Measurements from ENCODE around the gene LRP1-AS. TPM values are rescaled to one million over a fixed set of nuclear protein-coding genes. Genes with fewer than 3 reads are reported as not detected.

Gene LRP1-AS
- total RNA-seq, 1 donor from 2014 or later, result not detected

DNA sequence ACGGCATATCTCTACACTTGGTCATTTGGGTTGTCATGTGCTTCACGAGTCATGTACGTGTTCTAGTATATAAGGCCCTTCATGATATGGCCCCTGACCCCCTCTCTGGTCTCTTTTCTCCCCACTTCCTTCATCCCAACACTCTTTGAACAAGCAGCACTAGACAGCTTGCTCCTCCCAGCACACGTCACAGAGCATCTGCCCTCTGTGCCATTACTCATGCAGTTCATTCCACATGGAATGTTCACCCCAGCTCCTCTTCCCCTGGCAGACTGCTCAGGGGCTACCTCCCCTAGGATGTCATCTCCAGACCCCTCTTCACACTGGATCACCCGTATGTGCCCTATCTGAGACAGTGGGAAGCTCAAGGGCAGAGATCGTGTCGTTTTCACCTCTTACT, 14.1 kb upstream of the LRP1-AS start:
- TF ChIP-seq, protein P1, sequence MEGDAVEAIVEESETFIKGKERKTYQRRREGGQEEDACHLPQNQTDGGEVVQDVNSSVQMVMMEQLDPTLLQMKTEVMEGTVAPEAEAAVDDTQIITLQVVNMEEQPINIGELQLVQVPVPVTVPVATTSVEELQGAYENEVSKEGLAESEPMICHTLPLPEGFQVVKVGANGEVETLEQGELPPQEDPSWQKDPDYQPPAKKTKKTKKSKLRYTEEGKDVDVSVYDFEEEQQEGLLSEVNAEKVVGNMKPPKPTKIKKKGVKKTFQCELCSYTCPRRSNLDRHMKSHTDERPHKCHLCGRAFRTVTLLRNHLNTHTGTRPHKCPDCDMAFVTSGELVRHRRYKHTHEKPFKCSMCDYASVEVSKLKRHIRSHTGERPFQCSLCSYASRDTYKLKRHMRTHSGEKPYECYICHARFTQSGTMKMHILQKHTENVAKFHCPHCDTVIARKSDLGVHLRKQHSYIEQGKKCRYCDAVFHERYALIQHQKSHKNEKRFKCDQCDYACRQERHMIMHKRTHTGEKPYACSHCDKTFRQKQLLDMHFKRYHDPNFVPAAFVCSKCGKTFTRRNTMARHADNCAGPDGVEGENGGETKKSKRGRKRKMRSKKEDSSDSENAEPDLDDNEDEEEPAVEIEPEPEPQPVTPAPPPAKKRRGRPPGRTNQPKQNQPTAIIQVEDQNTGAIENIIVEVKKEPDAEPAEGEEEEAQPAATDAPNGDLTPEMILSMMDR (IDR thresholded peaks at IDR 0.05; ENCODE audit: insufficient read depth, low read depth, low read length), result no peak
- no peak for TF ChIP-seq EZH2 (IDR thresholded peaks at IDR 0.05; ENCODE audit: insufficient read depth, low read length)
- peaks cover 19% of the 10 kb centered on the region for H3K4me1 ChIP-seq (ENCODE audit: insufficient read depth, low read length)
- peak overlapping the region; percentile 23 for H3K27ac ChIP-seq (ENCODE audit: low read depth, low read length)
- H3K9me3 Mint-ChIP-seq (ENCODE audit: unreplicated experiment), result no peaks in the 10 kb centered on the region
- no peak for FAIRE-seq
- H4K20me1 ChIP-seq (ENCODE audit: insufficient read depth, low read length), result peaks cover 80% of the 10 kb centered on the region
- H3K27ac Mint-ChIP-seq (ENCODE audit: unreplicated experiment), result no peak overlapping the region
- no peak overlapping the region for H3K9ac ChIP-seq (ENCODE audit: low read length)
- H3K79me2 ChIP-seq (ENCODE audit: insufficient read depth, low read length), result peaks cover 4% of the 10 kb centered on the region
- no peak overlapping the region for H2AFZ ChIP-seq (ENCODE audit: low read depth, low read length)
- H3K36me3 Mint-ChIP-seq (ENCODE audit: low read depth, unreplicated experiment), result peaks cover 54% of the 10 kb centered on the region
- no peaks in the 10 kb centered on the region for H3K27me3 Mint-ChIP-seq (ENCODE audit: low read depth, unreplicated experiment)
- peaks cover 18% of the 10 kb centered on the region for H3K4me1 Mint-ChIP-seq (ENCODE audit: low read depth, unreplicated experiment)
- H3K36me3 ChIP-seq (ENCODE audit: insufficient read depth, low read length), result peaks cover 65% of the 10 kb centered on the region
- H3K4me3 Mint-ChIP-seq (ENCODE audit: unreplicated experiment), result no peak overlapping the region
- H3K27me3 ChIP-seq (ENCODE audit: insufficient read depth, low read length), result no peaks in the 10 kb centered on the region
- DNase-seq (ENCODE audit: low read depth), result peak; percentile 26
- no peak overlapping the region for H3K4me3 ChIP-seq (ENCODE audit: insufficient read depth, low read depth, low read length)
- H3K4me2 ChIP-seq (ENCODE audit: low read length), result no peak overlapping the region
- H3K9me3 ChIP-seq (ENCODE audit: insufficient read depth, low read depth, low read length), result no peaks in the 10 kb centered on the region

DNA sequence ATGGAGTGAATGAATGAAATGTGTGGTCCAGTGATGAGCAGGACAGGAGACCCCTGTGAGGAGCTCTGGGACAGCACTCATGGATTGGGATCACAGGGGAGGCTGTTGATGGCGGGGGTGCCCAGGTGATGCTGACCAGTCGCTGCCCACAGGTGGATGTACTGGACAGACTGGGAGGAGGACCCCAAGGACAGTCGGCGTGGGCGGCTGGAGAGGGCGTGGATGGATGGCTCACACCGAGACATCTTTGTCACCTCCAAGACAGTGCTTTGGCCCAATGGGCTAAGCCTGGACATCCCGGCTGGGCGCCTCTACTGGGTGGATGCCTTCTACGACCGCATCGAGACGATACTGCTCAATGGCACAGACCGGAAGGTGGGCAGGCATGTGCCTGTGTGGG, 13.3 kb upstream of the LRP1-AS start:
- Histone ChIP-seq H3K4me2 (ENCODE audit: low read length) (no peak overlapping the region), H3K36me3 (ENCODE audit: insufficient read depth, low read length) (peaks cover 72% of the 10 kb centered on the region), H3K79me2 (ENCODE audit: insufficient read depth, low read length) (peaks cover 4% of the 10 kb centered on the region), H3K9me3 (ENCODE audit: insufficient read depth, low read depth, low read length) (no peaks in the 10 kb centered on the region), H3K27ac (ENCODE audit: low read depth, low read length) (no peak overlapping the region), H4K20me1 (ENCODE audit: insufficient read depth, low read length) (peaks cover 78% of the 10 kb centered on the region), H3K9ac (ENCODE audit: low read length) (no peak overlapping the region), H2AFZ (ENCODE audit: low read depth, low read length) (no peak overlapping the region), H3K4me1 (ENCODE audit: insufficient read depth, low read length) (peaks cover 14% of the 10 kb centered on the region), H3K27me3 (ENCODE audit: insufficient read depth, low read length) (no peaks in the 10 kb centered on the region), H3K4me3 (ENCODE audit: insufficient read depth, low read depth, low read length) (no peak overlapping the region)
- Mint-ChIP-seq H3K36me3 (ENCODE audit: low read depth, unreplicated experiment) (peaks cover 48% of the 10 kb centered on the region), H3K9me3 (ENCODE audit: unreplicated experiment) (no peaks in the 10 kb centered on the region), H3K4me1 (ENCODE audit: low read depth, unreplicated experiment) (peaks cover 14% of the 10 kb centered on the region), H3K27me3 (ENCODE audit: low read depth, unreplicated experiment) (no peaks in the 10 kb centered on the region), H3K4me3 (ENCODE audit: unreplicated experiment) (no peak overlapping the region), H3K27ac (ENCODE audit: unreplicated experiment) (no peak overlapping the region)
- TF ChIP-seq, protein P1 (IDR thresholded peaks at IDR 0.05; ENCODE audit: insufficient read depth, low read depth, low read length), result no peak
- no peak for TF ChIP-seq EZH2 (IDR thresholded peaks at IDR 0.05; ENCODE audit: insufficient read depth, low read length)
- DNase-seq (ENCODE audit: low read depth), result no peak
- FAIRE-seq, result no peak

DNA sequence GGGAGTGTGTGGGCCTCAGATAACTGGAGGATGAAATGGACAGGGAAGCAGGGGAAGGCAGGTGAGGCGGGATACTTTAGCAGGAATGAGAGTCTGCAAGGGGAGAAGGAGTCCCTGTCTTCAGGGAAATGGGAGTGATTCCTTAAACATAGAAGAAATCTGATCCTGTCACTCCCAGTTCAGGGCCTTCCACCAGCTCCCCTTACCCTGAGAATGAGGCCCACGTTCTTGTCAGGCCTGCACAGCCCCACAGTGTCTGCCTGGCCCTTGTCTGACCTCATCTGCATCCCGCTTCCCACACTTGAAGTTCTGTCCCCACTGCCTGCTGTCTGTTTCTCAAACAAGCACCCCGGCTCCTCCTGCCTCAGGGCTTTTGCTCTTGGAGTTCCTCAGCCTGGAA, 12.6 kb upstream of the LRP1-AS start:
- no peaks in the 10 kb centered on the region for H3K9me3 Mint-ChIP-seq (ENCODE audit: unreplicated experiment)
- H3K4me2 ChIP-seq (ENCODE audit: low read length), result no peak overlapping the region
- H3K79me2 ChIP-seq (ENCODE audit: insufficient read depth, low read length), result peaks cover 4% of the 10 kb centered on the region
- peaks cover 48% of the 10 kb centered on the region for H3K36me3 Mint-ChIP-seq (ENCODE audit: low read depth, unreplicated experiment)
- peaks cover 10% of the 10 kb centered on the region for H3K4me1 ChIP-seq (ENCODE audit: insufficient read depth, low read length)
- TF ChIP-seq, protein P1 (IDR thresholded peaks at IDR 0.05; ENCODE audit: insufficient read depth, low read depth, low read length), result no peak
- no peak for TF ChIP-seq EZH2 (IDR thresholded peaks at IDR 0.05; ENCODE audit: insufficient read depth, low read length)
- H3K27me3 ChIP-seq (ENCODE audit: insufficient read depth, low read length), result no peaks in the 10 kb centered on the region
- H3K27me3 Mint-ChIP-seq (ENCODE audit: low read depth, unreplicated experiment), result no peaks in the 10 kb centered on the region
- peaks cover 79% of the 10 kb centered on the region for H4K20me1 ChIP-seq (ENCODE audit: insufficient read depth, low read length)
- FAIRE-seq (no peak), DNase-seq (ENCODE audit: low read depth) (no peak)
- H3K4me3 ChIP-seq (ENCODE audit: insufficient read depth, low read depth, low read length), result no peak overlapping the region
- H2AFZ ChIP-seq (ENCODE audit: low read depth, low read length), result no peak overlapping the region
- peak overlapping the region; percentile 78 for H3K27ac Mint-ChIP-seq (ENCODE audit: unreplicated experiment)
- no peaks in the 10 kb centered on the region for H3K9me3 ChIP-seq (ENCODE audit: insufficient read depth, low read depth, low read length)
- no peak overlapping the region for H3K27ac ChIP-seq (ENCODE audit: low read depth, low read length)
- peaks cover 12% of the 10 kb centered on the region for H3K4me1 Mint-ChIP-seq (ENCODE audit: low read depth, unreplicated experiment)
- H3K36me3 ChIP-seq (ENCODE audit: insufficient read depth, low read length), result peaks cover 77% of the 10 kb centered on the region
- no peak overlapping the region for H3K4me3 Mint-ChIP-seq (ENCODE audit: unreplicated experiment)
- no peak overlapping the region for H3K9ac ChIP-seq (ENCODE audit: low read length)
